Measurements from ENCODE around the gene SERPINE3.

The SERPINE3 gene

DNA sequence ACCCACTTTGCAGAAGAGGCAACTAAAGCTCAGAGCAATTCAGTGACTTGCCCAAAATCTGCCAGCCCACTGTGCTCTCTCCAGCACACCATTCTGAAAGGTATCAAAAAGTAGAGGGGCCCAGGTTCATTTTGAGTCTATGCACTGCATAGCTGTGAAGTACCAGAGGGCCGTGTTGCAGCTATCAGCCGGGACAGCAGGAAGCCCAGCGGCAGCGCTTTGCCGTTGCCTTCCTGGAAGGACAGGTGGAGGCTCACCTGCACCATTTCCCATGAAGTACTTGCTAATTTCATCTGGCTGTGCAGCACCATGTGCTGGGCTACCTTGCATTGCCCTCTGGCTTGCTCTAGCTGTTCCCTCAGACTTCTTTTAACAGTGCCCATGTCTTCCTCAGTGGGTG lies 2.7 kb upstream of the SERPINE3 start:
- FAIRE-seq: no peak
- no peak for DNase-seq (ENCODE audit: insufficient read length, low spot score)
- TF ChIP-seq POLR2A (IDR thresholded peaks at IDR 0.05; ENCODE audit: low read depth, low read length): no peak

DNA sequence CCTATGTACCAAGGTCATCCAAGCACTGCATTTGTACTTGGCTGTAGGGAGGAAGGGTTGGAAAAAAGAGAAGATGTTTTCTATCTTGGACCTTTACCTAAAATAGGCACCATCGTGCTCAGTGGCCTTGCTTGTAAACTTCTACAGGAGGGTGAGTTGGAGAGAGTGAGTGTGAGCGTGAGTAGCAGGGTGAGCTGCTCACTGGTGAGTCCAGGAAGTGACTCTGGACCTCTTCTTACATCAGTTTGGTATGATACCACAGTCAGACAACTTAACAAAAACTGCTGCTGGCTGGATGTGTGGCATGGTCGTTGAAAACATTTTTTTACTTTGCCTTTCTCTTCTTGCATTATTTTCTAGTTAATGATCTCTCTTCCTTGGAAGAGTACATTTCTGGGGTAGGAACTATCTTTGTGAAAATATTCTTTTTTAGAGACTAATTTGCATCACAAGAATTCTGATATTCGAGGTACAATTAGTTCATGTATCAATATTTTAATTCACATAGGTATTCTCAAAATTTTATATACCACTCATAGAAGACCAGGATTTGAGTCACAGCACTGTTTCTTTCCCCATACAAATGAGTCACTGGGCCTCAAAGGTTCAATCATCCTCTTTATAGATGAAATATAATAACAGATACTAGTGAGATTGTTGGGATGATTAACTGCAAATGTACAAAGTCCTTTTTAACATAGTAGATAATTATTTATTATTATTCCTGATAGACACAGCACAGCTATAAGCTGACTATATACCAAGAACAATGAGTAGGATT lies 651 bp downstream of the SERPINE3 start:
- FAIRE-seq (no peak), DNase-seq (ENCODE audit: insufficient read length, low spot score) (no peak)
- TF ChIP-seq POLR2A (IDR thresholded peaks at IDR 0.05; ENCODE audit: low read depth, low read length): no peak

DNA sequence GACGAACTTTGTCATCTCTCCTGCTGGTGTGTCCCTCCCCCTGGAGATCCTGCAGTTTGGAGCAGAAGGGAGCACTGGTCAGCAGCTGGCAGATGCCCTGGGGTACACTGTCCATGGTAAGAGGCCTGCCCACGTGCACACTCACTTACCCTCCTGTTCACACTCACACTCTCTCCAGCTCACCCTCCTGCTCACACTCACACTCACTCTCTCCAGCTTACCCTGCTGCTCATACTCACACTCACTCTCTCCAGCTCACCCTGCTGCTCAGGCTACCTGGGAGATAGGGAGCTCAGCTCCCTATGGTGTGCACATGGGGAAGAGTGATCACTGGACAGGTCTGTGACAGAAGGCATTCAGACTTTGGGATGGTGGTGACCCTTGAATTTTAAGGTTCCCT lies 1.7 kb downstream of the SERPINE3 start:
- no peak for TF ChIP-seq POLR2A (IDR thresholded peaks at IDR 0.05; ENCODE audit: low read depth, low read length)
- FAIRE-seq (no peak), DNase-seq (ENCODE audit: insufficient read length, low spot score) (no peak)

DNA sequence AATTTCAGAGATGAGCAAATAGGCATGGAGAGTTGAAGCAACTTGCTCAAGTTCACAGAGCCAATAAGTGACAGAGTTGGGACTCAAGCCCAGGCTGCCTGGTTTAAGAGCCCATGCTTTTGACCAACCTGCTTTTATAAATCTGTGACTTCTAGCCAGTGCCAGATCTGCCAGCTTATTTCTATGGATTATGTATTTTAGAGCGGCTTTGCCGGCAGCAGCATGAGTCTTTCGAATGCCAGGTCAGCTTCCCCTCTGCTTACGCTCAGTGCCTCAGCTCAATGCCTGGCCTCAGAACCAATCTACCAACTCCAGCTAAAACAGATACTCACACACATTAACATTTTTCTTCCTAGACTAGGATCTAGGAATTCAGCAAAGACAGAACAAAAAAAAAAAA lies 2.3 kb downstream of the SERPINE3 start:
- no peak for TF ChIP-seq POLR2A (IDR thresholded peaks at IDR 0.05; ENCODE audit: low read depth, low read length)
- DNase-seq (ENCODE audit: insufficient read length, low spot score): no peak
- no peak for FAIRE-seq

DNA sequence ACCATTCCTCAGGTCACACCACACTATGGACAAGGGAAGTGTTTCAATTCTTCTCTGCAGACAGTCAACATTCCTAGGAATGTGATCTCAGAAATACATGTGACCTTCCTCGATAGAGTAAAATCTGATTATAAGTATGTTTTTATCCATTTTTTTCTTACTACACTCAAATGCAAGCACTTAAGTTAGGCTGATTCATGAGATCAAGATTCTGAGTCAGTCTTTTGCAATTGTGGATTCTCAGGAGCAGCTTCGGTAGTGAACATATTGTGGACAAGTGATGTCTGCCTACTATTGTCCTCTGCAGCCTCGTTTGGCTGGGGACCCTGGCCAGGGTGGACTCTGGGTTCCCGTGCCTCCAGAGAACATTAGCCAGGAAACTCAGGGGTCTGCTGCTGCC lies 3.2 kb downstream of the SERPINE3 start:
- no peak for FAIRE-seq
- TF ChIP-seq POLR2A (IDR thresholded peaks at IDR 0.05; ENCODE audit: low read depth, low read length): no peak
- DNase-seq (ENCODE audit: insufficient read length, low spot score): no peak

- DNase-seq (ENCODE audit: insufficient read length, low spot score) (no peak), FAIRE-seq (no peak)
- TF ChIP-seq POLR2A (IDR thresholded peaks at IDR 0.05; ENCODE audit: low read depth, low read length): no peak
These were observed 4.0 kb downstream of the SERPINE3 start for GRCh38 chr13:51343475-51343874.

GRCh38 chr13:51346397-51346796 lies 6.9 kb downstream of the SERPINE3 start:
- DNase-seq (ENCODE audit: insufficient read length, low spot score) (no peak), FAIRE-seq (no peak)
- no peak for TF ChIP-seq POLR2A (IDR thresholded peaks at IDR 0.05; ENCODE audit: low read depth, low read length)

- TF ChIP-seq POLR2A (IDR thresholded peaks at IDR 0.05; ENCODE audit: low read depth, low read length): no peak
- no peak for DNase-seq (ENCODE audit: insufficient read length, low spot score)
- no peak for FAIRE-seq
These were observed 7.6 kb downstream of the SERPINE3 start for GRCh38 chr13:51347099-51347498.

DNA sequence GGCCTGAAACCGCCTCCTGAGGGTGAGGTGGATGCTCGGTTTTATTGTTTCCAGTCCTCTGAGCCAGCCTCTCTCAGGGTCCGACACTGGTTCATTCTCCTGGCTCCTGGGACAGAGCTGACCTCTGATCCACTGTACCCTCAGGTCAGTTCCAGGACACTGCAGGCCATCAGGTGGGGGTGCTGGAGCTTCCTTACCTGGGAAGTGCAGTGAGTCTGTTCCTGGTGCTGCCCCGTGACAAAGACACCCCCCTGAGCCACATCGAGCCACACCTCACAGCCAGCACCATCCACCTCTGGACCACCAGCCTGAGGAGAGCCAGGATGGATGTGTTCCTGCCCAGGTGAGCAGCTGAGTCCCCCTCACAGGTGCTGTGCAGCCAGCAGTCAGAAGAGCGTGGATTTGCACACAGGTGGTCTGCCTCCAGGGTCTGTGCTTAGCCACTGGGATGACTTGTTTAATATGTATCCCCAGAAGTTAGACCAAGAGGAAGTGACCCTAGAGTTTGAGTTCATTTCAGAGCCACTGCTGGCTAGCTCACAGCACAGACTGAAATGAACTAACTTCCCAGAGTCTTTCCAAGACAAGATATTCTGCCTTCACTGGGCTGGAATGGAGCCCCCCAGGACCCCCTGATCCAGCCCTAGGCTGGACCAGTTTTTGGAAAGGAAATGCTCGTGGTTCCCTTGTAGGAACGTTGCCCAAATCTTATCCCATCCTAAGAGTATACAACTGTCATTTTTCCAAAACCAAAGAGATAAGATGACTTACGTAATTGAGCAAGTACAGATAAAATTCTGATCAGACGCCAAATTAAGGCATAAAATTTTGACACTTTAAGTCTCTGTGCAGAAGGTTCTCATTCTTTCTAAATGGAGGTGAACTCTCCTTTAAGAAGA lies 8.8 kb downstream of the SERPINE3 start:
- FAIRE-seq (no peak), DNase-seq (ENCODE audit: insufficient read length, low spot score) (no peak)
- no peak for TF ChIP-seq POLR2A (IDR thresholded peaks at IDR 0.05; ENCODE audit: low read depth, low read length)

DNA sequence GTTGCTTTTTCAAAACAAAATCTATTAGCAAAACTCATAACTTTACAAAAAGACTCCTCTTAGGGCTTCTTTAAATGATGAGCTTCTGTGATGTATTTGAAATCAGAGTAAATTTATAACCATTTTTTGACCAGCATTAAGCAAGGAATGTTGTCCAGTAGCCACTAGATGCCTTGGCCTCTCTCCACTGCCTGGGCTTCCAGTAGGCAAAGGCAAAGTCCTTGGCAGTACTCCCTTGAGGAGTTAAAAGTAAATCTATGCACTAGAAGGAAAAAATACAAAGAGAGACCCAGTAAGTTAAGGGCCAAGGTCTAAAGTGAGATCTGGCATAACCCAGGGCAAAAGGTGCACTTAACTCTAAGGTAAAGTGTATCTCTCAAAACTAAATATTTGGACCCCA lies 9.5 kb downstream of the SERPINE3 start:
- no peak for DNase-seq (ENCODE audit: insufficient read length, low spot score)
- no peak for TF ChIP-seq POLR2A (IDR thresholded peaks at IDR 0.05; ENCODE audit: low read depth, low read length)
- FAIRE-seq: no peak

GRCh38 chr13:51355217-51355616 lies 15.7 kb downstream of the SERPINE3 start:
- FAIRE-seq (no peak), DNase-seq (ENCODE audit: insufficient read length, low spot score) (no peak)
- TF ChIP-seq POLR2A (IDR thresholded peaks at IDR 0.05; ENCODE audit: low read depth, low read length): no peak

DNA sequence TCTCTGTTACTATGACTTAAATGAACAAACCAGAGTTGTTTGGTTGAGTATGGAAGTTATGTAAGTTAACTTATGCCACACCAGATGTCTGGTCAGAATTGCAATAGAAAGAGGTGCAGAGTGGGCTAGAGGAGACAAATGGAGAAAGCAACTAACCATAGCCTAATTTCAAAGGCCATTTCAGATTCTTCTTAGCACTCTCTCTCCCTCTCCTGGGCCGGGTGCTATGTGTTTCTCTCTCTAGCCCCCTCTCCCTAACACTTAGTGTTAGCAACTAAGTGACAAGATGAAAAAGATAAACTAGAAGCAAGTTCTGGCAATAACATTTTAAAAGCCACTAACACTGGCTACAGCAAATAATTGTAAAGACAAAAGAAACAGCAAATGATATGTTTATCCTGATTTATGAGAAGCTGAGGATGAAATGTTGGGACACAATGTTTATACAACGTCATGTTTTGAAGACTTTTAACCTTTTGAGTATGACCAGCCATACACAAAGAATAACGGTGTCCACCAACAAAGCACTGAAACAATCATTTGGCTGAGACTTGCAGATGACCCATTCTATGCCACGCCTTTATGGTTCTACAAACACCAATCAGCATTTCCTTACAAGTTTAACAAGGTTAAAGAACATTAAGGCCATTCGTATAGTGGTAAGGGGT lies 18.6 kb downstream of the SERPINE3 start:
- DNase-seq (ENCODE audit: insufficient read length, low spot score) (no peak), FAIRE-seq (no peak)
- TF ChIP-seq POLR2A (IDR thresholded peaks at IDR 0.05; ENCODE audit: low read depth, low read length): no peak

- DNase-seq (ENCODE audit: insufficient read length, low spot score): no peak
- FAIRE-seq: no peak
These were observed 19.9 kb downstream of the SERPINE3 start for GRCh38 chr13:51359352-51359751.

GRCh38 chr13:51360489-51360888 lies 21.0 kb downstream of the SERPINE3 start:
- no peak for DNase-seq (ENCODE audit: insufficient read length, low spot score)
- FAIRE-seq: no peak
- no peak for TF ChIP-seq POLR2A (IDR thresholded peaks at IDR 0.05; ENCODE audit: low read depth, low read length)

More at GRCh38 chr13:51359352-51359751, 19.9 kb downstream of the SERPINE3 start:
- TF ChIP-seq POLR2A (IDR thresholded peaks at IDR 0.05; ENCODE audit: low read depth, low read length): no peak
